Hepatocyte (in vitro differentiated cells): Measurements from ENCODE around the gene HIRIP3.

Source experiments
- EZH2 ChIP-seq: fragments of 200-600 bp; sonication (generic); IDR thresholded peaks from 2 replicates; pipeline ENCODE4 v1.6.1; 2016; ENCODE audit warnings: antibody characterized with exemption, mild to moderate bottlenecking, borderline replicate concordance
- EZH2phosphoT487 ChIP-seq: fragments of 200-600 bp; sonication (generic); IDR thresholded peaks from one replicate; pipeline ENCODE4 v1.6.1; 2018; ENCODE audit warnings: antibody characterized with exemption, mild to moderate bottlenecking, low read depth, moderate library complexity; ENCODE audit not compliant: unreplicated experiment, severe bottlenecking
- TF ChIP-seq, protein P1 (sequence below): fragments of 200-600 bp; sonication (generic); IDR thresholded peaks from 2 replicates; pipeline ENCODE4 v1.5.1; 2016; ENCODE audit warnings: antibody characterized with exemption, mild to moderate bottlenecking; ENCODE audit not compliant: poor library complexity

DNA sequence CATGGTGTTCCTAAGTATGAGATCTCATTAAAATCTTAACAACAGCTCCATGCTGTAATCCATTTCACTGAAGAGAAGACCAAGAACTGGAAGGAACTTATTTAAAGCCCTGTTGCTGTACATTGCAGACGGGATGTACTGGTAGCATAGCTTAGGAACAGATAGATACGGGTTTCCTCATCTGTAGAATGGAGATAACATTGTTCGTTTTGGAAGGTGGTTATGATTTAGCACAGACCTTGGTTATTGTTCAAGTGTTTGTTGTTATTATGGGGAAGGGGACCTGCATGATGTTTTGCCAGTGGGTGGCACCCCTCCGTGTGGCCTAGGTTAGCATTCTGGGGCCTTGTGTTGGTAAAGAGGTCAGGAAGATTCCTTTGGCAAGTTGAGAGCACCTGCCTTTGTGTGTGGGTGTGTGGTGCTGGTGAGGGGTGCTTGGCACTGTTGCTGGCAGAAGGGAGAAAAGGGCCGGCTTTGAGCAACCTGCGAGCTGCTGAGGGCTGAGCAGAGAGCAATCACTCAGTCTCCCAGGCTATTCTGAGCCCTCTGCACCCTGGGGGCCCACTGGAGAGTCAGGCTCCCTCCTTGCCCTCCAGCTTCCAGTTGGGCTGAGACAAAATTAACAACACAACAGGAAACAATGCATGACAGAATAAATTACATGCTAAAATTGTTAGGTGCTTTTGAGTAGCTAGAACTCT, 19.5 kb downstream of the HIRIP3 start:
- TF ChIP-seq, protein P1, sequence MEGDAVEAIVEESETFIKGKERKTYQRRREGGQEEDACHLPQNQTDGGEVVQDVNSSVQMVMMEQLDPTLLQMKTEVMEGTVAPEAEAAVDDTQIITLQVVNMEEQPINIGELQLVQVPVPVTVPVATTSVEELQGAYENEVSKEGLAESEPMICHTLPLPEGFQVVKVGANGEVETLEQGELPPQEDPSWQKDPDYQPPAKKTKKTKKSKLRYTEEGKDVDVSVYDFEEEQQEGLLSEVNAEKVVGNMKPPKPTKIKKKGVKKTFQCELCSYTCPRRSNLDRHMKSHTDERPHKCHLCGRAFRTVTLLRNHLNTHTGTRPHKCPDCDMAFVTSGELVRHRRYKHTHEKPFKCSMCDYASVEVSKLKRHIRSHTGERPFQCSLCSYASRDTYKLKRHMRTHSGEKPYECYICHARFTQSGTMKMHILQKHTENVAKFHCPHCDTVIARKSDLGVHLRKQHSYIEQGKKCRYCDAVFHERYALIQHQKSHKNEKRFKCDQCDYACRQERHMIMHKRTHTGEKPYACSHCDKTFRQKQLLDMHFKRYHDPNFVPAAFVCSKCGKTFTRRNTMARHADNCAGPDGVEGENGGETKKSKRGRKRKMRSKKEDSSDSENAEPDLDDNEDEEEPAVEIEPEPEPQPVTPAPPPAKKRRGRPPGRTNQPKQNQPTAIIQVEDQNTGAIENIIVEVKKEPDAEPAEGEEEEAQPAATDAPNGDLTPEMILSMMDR, result no peak
- TF ChIP-seq EZH2 (no peak), EZH2phosphoT487 (no peak)
